Sigmoid colon (tissue), 4 donors: ENCODE results near the gene KCNH8.

Experiments used
- CTCF ChIP-seq, 4 experiments: fragments of 450-650 bp in 3 of 4; fragments of 200-600 bp in 1 of 4; IDR thresholded peaks; one replicate each; pipeline ENCODE4 v1.5.1; 2016 to 2019; ENCODE audit warnings: antibody characterized with exemption in 4 of 4, mild to moderate bottlenecking in 3 of 4, moderate library complexity in 2 of 4
- POLR2A ChIP-seq, 2 donors: fragments of 450-650 bp; IDR thresholded peaks; one replicate each; pipeline ENCODE4 v1.6.1; 2016; ENCODE audit warnings: antibody characterized with exemption in 2 of 2, mild to moderate bottlenecking in 2 of 2, moderate library complexity in 2 of 2
- POLR2AphosphoS5 ChIP-seq, 4 donors: sonication (generic); formaldehyde crosslinking; IDR thresholded peaks; one replicate each; pipeline ENCODE4 v1.6.1; 2017; ENCODE audit warnings: antibody characterized with exemption in 4 of 4

GRCh38 chr3:19274576-19274975 is 126.3 kb downstream of the KCNH8 start:
- TF ChIP-seq CTCF (IDR thresholded peaks at IDR 0.05) (no peak), POLR2AphosphoS5 (IDR thresholded peaks at IDR 0.05) (no peak), POLR2A (IDR thresholded peaks at IDR 0.05) (no peak)
